K562 (cell line): ENCODE results near the gene KAT6B. TPM values are rescaled to one million over a fixed set of nuclear protein-coding genes. Genes with fewer than 3 reads are reported as not detected.

Experiments
- CHD2 ChIP-seq: IDR thresholded peaks from 2 replicates; pipeline ENCODE4 v1.6.1; 2011; ENCODE audit warnings: low read depth, low read length
- POLR2AphosphoS2 ChIP-seq: IDR thresholded peaks from 2 replicates; pipeline ENCODE4 v1.6.1; 2012; ENCODE audit warnings: low read length, improper control_type of control experiment
- REST ChIP-seq, 2 experiments: fragments of 450-650 bp; formaldehyde crosslinking in 1 of 2; IDR thresholded peaks; 2 replicates each; pipeline versions ENCODE4 v1.4.0 to v1.6.1; 2014 to 2020; ENCODE audit warnings: mild to moderate bottlenecking in 2 of 2, borderline replicate concordance in 1 of 2, low read depth in 1 of 2
- TAF1 ChIP-seq: IDR thresholded peaks from 2 replicates; pipeline ENCODE4 v1.6.1; 2011; ENCODE audit warnings: mild to moderate bottlenecking, low read length, moderate library complexity; ENCODE audit not compliant: insufficient read depth, control insufficient read depth, severe bottlenecking; ENCODE audit errors: extremely low read depth
- TAF7 ChIP-seq: fragments of 450-650 bp; IDR thresholded peaks from 2 replicates; pipeline ENCODE4 v1.6.1; 2016; ENCODE audit warnings: missing genetic modification characterization, missing compliant biosample characterization
- ZNF518B ChIP-seq: fragments of 250-450 bp; sonication (Bioruptor Pico); IDR thresholded peaks from 2 replicates; pipeline ENCODE4 v1.5.0; 2021; ENCODE audit warnings: mild to moderate bottlenecking, moderate library complexity
- polyA plus RNA-seq, 8 experiments: library from polyadenylated mRNA; depleted of rRNA in 4 of 8; stranded (reverse) in 5 of 8; unstranded in 3 of 8; fragments of >200 nt; fragmentation: Nextera tagmentation in 2 of 8; fragmentation: Illumina TruSeq in 1 of 8; extraction: Ambion mirVana in 2 of 8; extraction: Trizol in 1 of 8; gene quantifications; 2 replicates each; pipeline versions ENCODE4 v1.2.1 to v1.2.3, GENCODE V29; 2011 to 2014; ENCODE audit warnings: inconsistent platforms in 1 of 8, missing spikeins in 1 of 8
- total RNA-seq, 7 experiments: library from RNA; depleted of rRNA in 6 of 7; stranded (reverse); fragments of >200 nt in 6 of 7; fragmentation: Illumina TruSeq in 2 of 7; extraction: Trizol in 2 of 7; gene quantifications; 2 replicates each; pipeline versions ENCODE4 v1.2.1 to v1.2.3, GENCODE V29; 2011 to 2021; ENCODE audit warnings: low replicate concordance in 1 of 7

The KAT6B gene
- total and polyA plus RNA-seq, 9 of the 15 experiments (the other 6 are each of a cell fraction or from before 2014, with no cell fraction given): 1.4 to 9.2 (median 6.8) TPM

- TF ChIP-seq REST (IDR thresholded peaks at IDR 0.05; ENCODE audit: borderline replicate concordance) (no peak), REST (CRISPR knock-in tag; IDR thresholded peaks at IDR 0.05; ENCODE audit: low read depth) (no peak), TAF7 (no peak), CHD2 (no peak), ZNF518B (CRISPR knock-in tag) (no peak), POLR2AphosphoS2 (no peak), TAF1 (no peak)
These were observed 142.3 kb downstream of the KAT6B start (continued) for GRCh38 chr10:74968667-74969061.
